HK-2 (cell line): ENCODE data around the gene MOB3B.
"Not testable (repeated sequence)": the region's sequence is repeated elsewhere in the genome, so short reads cannot be mapped to it uniquely, and the experiment has no call there.

Experiments
- DNase-seq: peaks from one replicate; pipeline ENCODE4 v3.0.0-alpha.2; 2018; ENCODE audit not compliant: unreplicated experiment

The MOB3B gene

DNA sequence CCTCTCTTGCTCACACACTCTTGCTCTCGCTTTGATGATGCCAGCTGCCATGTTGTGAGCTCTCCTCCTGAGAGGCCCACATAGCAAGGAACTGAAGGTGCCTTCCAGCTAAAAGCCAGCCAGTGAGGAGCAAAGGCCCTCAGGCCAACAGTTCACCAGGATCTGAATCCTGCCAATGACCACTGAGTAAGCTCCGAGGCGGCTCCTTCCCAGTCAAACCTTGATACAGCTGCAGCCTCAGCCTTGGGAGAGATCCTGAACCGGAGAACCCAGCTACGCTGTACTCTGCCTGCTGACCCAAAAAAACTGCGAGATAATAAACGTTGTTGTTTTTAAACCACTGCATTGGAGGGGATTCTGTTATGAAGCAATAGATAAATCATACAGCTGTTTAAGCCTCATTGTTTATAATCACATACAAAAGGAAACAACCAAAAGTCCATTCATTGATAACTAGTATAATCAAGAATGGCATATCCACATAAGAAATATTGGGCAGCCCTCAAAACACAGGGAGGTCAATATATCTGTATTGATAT is 54.5 kb downstream of the MOB3B start:
- no peak for DNase-seq

DNA sequence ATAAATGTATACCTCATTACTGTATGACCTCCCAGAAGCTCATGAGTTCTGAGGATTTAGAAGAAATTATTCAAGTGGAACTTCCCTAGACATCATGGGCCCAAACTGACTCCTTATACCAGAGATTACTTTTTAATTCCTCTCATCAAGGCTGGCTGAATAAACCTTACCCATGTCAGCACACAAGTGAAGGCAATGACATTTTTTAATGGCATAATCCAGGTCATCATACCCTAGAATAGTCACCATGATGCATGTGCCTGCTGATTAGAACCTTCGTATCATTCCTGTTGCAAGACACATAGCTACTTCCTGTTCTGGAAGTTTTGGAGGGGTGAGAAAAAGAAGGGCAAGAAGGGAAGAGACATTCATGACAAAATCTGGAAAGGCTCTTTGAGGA is 55.3 kb downstream of the MOB3B start:
- DNase-seq: no peak

DNA sequence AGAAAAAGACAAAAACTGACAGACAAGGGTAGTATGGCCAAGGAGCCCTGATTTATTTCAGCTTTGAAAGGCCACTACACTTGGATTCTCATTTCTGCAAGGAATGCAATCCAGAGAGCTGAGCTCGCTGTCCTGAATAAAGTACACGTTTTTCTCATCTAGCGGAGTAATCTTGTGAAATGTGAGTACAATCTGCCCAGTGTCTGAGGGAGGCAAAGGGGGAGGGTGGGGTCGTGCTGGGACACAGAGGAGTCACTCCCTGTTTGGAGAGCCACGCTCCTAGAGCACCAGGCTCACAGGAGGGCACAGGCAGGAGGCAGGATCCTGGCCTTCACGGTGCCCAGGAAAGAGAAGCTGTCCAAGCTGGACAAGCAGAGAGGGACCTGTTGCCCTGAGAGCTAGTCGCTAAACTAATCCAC is 56.5 kb downstream of the MOB3B start:
- DNase-seq: no peak

DNA sequence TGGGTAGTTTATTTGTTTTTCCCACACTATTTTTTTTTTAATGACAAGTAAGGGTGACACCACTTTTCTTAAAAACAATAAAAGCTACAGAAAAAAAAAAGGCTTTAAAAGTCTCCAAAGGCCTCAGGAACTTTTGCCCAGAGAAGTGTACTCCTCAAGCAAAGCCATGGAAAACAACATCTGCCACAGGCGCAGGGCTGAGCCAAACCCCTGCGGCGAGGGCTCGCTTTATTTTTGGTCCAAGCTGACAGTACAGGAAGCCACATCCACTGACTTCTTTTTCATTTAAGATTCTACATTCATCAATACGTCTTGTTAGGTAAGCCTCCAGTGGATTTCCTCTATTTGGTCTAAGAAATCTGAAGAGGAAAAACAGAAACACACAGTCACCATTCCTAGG is 57.4 kb downstream of the MOB3B start:
- DNase-seq: no peak

DNA sequence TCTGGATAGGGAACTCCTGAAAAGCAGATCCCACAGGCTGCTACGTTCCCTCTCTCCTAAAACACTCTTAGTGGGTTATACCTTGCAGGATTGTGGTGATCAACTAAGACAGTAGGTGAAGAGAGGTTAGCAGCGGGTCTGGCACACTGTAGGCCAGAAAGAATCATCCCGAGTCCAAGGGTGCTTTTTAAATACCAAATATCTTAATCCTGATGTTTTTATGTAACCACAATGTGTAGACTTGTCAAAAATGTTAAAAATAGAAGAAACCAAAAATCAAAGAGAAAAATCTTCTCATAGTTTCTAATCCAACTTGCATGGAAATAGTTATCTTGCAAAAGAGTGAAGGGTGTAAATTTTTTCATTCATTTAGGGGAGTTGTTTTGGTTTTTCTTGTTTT is 57.8 kb downstream of the MOB3B start:
- DNase-seq: no peak

DNA sequence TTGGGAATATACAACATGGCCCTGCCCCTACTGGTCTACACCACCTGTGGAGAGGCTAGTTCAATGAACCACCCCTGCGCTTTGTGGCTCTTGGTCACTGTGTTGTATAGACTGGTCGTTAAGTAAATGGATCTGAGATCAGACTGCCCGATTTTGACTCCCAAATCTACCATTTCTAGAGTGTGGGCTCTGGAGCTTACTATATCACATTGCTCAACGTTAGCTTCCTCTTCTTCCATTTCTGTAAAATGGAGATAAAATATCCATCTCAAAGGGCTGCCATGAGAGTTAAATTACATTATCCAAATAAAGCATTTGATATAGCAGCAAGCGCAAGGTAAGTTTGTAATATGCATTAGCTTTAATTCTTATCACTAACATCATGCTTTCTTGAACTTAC is 58.2 kb downstream of the MOB3B start:
- DNase-seq: no peak

DNA sequence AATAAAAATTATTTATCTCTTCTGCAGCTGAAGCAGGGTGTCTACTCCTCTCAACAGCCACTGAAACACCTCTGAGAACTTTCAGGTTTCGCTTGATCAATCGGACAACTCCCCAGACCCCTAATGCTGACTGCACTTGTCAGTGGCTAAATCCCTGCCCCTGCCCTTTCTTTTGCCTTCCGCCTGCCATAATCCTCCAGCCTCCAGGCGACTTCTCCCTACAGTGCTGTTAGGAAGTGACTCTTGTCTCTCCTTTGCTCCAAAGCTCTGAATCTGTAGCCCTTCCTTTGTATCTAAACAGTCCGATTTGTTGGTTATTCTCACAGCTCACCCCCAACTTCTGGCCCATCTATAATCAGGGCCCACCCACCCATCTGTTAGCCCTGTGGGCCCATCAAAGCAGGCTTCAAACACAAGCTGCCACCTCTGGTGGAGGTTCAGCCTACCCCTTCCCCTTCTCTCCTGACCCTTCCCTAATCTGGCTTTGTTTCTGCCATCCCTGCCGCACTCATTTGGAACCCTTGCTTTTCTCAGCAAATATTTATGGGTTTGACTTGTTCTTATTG is 59.2 kb downstream of the MOB3B start:
- no peak for DNase-seq

DNA sequence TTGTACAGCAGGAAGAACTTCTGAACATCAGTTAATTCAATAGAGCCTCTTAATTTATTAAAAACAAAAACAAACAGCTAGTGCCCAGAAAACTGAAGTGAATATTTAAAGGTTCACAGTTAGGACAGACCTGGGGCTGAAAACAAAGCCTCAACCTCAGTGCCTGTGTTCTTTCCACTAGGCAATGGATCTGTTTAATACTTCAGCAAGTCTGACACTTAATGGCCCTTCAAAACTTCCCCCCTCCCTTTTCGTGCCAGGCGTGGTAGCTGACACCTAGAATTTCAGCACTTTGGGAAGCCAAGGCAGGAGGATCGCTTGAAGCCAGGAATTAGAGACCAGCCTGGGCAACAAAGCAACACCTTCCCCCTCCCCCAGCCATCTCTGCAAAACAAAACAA is 60.1 kb downstream of the MOB3B start:
- DNase-seq: no peak

DNA sequence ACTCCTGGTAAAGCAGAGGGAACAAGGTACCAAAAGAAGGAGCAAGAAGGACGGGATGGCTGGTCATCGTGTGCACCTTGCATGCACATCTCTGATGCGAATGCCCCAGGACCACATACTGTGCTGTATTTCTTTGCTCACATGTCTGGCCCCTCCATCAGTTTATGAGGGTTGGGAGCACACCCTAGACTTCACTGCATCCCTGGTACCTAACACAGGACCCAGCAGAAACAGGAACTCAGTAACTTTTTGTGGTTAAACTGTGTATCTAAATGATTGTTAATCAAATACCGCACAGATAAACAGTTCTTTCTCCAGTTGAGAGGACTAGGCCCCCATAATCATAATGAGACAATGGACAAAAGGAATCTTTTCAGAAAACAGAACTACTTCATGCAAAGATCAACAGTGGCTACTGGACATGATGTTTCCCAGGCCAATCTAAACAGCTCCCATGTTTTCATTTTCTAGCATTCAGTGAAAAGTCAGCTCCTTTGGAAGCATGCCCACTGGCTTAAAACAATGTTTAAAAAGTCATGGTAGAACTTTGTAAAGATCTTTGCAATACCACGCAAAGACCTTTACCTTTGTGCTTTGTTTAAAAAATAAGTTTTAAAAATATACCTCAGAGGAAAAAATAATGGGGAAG is 61.0 kb downstream of the MOB3B start:
- DNase-seq: no peak

DNA sequence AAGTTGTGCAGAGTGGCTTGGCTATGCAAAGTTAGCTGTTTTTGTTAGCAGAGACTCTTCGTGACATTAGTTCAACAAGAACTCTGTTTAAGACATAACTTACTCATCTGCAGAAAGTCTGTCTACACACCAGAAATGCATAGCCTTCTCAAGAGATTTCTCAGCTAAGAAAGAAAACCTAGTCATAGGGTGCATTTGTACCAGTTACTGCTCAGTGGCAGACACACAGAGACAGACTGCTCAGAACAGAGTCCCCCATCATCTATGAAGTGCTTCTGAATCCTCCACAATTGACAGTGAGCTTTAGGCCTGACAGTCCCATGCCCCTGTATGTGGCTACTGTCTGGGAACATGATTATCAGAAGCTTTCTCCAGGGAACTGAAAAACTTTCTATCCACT is 61.6 kb downstream of the MOB3B start:
- DNase-seq: no peak

DNA sequence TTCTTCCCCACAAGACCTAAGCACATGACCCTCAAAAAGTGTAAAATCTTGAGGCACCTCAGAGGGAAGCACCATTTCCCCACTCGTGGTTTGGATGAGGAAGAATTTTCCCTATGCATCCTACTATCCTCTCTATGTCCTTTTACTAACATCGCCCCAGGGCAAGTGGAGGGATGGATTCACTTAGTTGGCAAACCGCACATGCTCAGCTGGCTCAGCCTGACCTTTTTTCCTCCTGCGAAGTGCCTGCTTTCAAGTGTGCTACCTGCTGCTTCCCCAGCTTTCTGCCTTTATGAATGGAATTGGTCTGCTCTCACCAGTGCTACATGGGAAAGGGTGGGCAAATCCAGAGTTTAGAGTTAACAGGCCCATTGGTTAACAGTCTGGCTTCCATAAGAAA is 62.1 kb downstream of the MOB3B start:
- no peak for DNase-seq

DNA sequence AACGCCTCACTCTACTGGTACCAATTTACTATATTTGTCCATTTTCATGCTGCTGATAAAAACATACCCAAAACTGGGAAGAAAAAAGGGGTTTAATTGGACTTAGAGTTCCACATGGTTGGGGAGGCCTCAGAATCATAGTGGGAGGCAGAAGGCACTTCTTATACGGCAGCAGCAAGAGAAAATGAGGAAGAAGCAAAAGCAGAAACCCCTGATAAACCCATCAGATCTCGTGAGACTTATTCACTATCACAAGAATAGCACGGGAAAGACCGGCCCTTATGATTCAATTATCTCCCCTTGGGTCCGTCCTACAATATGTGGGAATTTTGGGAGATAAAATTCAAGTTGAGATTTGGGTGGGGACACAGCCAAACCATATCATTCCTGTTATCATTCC is 63.1 kb downstream of the MOB3B start:
- DNase-seq: not testable (repeated sequence)

DNA sequence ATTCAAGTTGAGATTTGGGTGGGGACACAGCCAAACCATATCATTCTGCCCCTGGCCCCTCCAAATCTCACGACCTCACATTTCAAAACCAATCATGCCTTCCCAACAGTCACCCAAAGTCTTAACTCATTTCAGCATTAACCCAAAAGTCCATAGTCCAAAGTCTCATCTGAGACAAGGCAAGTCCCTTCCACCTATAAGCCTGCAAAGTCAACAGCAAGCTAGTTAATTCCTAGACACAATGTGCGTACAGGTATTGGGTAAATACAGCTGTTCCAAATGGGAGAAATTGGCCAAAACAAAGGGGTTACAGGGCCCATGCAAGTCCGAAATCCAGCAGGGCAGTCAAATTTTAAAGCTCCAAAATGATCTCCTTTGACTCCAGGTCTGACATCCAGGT is 64.7 kb downstream of the MOB3B start:
- not testable (repeated sequence) for DNase-seq

DNA sequence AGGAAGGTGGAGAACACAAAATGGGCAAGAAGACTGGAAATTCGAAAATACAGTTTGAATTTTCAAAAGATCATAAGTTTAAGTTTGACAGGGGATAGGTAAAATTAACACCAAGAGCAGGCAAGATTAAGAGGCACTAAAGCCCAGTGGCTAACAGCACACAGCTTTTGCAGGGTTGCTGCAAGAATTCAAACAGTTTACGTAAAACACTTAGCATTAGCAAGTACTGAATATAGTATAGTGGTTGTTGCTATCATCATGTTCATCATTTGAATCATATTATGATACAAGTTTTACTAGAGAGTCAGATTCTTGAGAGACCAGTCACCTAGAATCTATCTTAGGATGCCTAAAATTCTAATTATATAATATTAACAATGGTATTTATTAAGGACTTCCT is 66.8 kb downstream of the MOB3B start:
- DNase-seq: no peak

DNA sequence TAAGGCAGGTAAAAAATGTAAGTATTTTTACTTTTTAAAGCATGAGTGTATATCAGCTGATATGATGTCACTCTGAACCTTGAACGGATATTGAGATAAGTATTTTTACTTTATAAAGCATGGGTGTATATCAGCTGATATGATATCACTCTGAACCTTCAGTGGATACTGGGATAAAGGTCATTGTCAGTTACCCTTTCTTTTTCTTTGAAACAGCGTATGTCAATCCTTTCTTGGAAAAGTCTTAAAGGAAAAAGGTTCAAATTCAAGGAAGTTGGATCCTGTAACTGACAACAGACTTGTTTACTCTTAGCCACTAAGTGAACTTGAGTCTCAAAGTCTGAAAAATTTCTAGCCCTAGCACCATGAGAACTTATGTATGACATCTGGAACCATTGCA is 67.2 kb downstream of the MOB3B start:
- no peak for DNase-seq

DNA sequence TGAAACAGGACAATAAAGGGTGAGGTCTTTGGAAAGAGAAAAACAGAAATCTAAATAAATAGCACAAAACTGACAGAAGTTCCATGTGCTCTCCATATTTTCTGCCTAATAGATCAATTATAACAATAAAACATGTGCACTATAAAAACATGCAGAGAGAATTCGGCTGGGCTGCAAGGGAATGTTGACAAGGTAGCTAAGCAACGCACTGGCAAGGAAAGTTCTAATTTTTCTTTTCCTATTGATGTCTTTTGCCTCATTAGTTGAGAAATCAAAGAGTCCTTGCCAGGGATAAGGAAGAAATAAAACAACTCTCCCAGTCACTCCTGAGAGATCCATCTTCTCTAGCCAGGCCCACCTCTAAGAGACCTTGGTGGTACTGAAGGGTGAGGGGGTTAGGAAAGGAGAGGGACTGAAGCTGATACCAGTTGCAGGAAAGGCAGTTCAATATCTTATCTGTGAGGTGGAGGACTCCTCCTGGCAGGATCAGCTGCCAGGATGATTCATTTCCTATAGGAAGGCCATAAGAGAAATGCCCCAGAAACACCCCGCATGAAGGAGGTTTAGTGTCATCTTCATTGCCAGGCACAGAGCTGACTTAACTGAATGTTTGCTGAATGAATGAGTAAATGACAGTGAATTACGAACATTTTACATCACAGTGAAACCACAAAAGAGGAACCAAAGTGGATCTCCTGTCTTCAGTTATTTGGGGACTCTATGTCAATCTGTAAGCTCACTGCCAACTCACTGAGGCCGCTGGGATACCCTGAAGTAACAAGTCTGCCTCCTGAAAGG is 69.2 kb downstream of the MOB3B start:
- DNase-seq: peak; percentile 0

DNA sequence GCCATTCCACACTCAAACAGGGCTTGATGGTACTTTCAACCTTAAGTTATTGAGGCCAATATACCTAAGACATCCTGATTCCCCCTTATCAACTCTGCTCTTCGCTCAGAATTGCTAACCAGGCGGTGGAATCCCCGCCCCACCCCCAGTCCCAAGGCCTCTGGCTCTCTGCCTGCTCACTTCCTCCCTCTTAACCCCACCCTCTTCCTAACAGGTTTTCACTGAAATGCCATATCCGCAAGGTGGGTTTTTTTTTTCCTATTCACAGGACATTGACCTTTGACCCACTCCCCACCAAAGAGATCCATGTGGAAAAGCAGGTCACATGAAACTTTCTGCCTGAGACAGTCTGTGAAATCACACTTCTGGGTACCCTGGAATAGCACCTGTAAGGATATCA is 72.2 kb downstream of the MOB3B start:
- no peak for DNase-seq

DNA sequence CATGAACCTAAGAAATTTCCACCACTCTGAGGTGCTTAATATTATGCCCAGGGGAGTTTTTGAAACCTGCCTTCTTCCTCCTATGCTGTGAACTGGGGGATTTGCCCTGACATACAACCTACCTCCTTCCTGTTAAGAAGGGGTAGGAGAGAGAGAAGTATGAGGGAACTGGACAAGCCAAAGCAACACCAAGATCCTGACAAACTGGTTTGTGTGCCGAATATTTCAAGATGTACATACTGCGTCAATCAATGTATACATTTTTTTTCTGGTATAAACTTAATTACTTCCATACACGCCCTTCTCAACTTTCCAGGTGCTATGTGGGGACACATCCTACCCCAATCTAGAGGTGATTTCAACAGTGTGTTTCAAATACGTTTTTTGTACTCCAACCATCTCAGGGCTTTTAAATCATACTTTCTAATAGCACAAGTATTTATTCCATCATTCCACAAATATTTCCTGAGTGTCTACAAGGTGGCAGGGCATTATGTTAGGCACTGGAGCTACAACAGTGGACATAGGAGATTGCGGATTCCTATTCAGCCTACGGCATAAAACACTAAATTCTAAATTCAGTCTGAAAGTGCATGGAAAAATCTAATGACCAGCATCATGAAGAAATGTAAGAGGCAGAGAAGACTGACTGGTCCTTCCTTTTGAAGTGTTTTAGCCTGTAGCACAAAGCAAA is 75.6 kb downstream of the MOB3B start:
- no peak for DNase-seq

DNA sequence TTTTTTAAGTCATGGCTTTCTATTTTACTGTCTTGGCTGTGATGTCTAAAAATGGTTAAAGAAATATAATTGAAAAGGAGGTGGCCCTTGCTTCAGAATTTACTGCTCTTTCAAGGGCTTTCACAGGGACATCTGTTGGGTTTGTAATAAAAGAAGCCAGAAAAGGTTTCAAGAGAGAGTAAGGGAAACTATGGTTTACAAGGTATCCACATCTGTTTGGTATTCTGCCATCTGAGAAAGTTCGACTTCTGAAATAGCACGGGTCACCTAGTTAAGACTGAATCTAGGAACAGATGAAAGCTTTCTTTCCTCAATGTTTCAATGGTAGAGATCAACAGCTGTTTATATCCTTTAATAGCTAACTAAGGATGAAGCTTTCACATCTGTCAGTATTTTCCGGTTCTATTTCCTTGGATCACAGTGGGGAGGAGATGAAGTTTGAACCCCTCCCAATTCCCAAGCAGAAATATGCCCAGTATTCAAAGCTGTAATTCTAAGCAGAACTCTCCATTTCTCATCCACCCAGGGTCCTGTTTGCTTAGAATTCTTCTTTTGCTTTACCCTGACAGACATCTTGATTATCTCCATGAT is 78.3 kb downstream of the MOB3B start:
- DNase-seq: no peak

DNA sequence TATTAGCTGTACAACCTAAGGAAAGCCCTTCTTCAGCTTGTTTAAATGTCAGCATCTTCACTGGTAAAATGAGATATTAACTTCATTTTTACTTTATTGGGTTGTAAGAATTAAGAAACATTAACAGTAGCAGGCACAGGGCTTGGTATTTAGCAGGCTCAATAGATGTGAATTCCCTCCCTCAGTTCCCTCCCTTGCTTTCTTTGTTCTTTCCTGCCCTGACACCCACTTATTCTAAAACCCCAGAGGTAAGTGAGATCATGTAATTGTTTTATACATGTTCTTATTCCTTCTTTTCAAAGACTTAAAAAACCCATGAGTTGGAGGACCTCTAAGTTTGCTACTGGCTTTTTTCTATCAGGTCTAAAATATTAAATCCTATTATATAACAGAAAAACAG is 78.9 kb downstream of the MOB3B start:
- DNase-seq: no peak

DNA sequence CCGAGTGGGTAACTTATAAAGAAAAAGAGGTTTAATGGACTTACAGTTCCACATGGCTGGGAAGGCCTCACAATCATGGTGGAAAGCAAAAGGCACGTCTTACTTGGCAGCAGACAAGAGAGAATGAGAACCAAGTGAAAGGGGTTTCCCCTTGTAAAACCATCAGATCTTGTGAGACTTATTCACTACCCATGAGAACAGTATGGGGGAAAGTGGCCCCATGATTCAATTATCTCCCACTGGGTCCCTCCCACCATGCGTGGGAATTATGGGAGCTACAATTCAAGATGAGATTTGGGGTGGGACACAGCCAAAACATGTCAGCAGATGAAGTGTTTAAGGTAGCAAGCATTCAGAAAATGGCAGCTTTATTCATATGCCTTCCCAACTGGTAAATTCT is 81.3 kb downstream of the MOB3B start:
- not testable (repeated sequence) for DNase-seq
